ENCODE measurements around the gene CCDC144A. TPM values are rescaled to one million over a fixed set of nuclear protein-coding genes. Genes with fewer than 3 reads are reported as not detected.
"Not testable (repeated sequence)": the region's sequence is repeated elsewhere in the genome, so short reads cannot be mapped to it uniquely, and the experiment has no call there.

Gene CCDC144A
- total and polyA plus RNA-seq, 7 donors: 1.9 to 21.2 (median 3.9) TPM; not detected in 2

DNA sequence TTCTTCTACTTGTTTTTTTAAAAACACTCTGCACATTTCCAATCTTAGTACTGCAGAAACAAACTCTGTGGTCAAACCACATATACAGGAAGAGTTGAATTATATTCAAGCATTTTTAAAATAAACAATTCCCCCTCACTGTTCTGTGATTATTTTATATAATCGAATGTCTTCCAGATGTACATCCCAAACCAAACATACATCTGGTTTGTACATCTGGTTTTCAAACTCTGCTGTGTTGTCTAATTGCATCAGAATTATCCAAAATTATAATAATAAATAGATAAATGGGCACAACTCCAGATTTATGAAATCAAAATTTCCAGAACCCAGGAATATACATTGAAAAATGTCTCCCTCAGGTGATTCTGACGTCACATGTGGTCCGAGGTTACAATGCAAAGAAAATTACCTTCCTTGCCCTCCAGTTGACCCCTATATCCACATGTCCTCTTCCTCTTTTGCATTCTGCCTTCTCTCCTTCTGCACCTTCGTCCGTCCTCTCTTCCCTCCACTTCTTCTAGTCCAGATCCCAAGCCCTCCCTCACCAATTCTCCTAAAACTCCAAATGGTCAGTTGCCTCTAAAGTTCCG, 13.3 kb upstream of the CCDC144A start:
- H3K4me3 ChIP-seq: no peak overlapping the region
- H3K4me1 ChIP-seq: no peaks in the 10 kb centered on the region
- TF ChIP-seq, protein P1, sequence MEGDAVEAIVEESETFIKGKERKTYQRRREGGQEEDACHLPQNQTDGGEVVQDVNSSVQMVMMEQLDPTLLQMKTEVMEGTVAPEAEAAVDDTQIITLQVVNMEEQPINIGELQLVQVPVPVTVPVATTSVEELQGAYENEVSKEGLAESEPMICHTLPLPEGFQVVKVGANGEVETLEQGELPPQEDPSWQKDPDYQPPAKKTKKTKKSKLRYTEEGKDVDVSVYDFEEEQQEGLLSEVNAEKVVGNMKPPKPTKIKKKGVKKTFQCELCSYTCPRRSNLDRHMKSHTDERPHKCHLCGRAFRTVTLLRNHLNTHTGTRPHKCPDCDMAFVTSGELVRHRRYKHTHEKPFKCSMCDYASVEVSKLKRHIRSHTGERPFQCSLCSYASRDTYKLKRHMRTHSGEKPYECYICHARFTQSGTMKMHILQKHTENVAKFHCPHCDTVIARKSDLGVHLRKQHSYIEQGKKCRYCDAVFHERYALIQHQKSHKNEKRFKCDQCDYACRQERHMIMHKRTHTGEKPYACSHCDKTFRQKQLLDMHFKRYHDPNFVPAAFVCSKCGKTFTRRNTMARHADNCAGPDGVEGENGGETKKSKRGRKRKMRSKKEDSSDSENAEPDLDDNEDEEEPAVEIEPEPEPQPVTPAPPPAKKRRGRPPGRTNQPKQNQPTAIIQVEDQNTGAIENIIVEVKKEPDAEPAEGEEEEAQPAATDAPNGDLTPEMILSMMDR (IDR thresholded peaks at IDR 0.05): no peak
- TF ChIP-seq EP300 (IDR thresholded peaks at IDR 0.05): no peak
- no peak for TF ChIP-seq POLR2AphosphoS5 (IDR thresholded peaks at IDR 0.05)
- TF ChIP-seq POLR2A (IDR thresholded peaks at IDR 0.05): no peak
- whole genome bisulfite sequencing, 2 donors: 80 to 82% methylated on average over 6 of the region's 6 CpGs
- no peak overlapping the region for H3K27ac ChIP-seq
- peaks cover 0 to 2% (median 0%) of the 10 kb centered on the region in 3 donors for H3K27me3 ChIP-seq
- no peaks in the 10 kb centered on the region for H3K9me3 ChIP-seq
- no peak for DNase-seq
- intact Hi-C loops (cut with DNase I): no loop called here
- no peaks in the 10 kb centered on the region for H3K36me3 ChIP-seq

DNA sequence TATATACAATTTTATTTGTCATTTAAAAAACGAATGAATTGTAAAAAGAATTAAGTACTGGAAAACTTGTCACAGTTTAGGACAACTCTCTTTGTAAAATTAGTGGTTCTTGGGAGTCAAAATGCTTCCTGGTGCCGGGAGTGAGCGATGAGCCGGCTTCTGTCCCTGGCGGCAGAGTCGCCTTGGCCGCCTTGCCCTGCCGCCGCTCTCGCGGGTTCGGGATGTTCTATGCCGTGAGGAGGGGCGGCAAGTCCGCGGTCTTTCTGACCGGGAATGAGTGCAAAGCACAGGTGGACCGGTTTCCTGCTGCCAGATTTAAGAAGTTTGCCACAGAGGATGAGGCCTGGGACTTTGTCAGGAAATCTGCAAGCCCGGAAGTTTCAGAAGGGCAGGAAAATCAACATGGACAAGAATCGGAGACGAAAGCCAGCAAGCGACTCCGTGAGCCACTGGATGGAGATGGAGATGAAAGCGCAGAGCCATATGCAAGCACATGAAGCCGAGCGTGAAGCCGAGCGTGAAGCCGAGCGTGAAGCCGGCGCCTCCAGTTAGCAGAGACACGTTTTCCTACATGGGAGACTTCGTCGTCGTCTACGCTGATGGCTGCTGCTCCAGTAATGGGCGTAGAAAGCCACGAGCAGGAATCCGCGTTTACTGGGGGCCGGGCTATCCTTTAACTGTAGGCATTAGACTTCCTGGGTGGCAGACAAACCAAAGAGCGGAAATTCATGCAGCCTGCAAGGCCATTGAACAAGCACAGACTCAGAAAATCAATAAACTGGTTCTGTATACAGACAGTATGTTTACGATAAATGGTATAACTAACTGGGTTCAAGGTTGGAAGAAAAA, 6.5 kb upstream of the CCDC144A start:
- Histone ChIP-seq H3K27me3 (peaks cover 0 to 11% (median 2%) of the 10 kb centered on the region in 3 donors), H3K4me3 (peak overlapping the region in 2 of 4 donors; percentile 15 to 32)
- DNase-seq; H3K9me3 ChIP-seq; H3K4me1 ChIP-seq; H3K27ac ChIP-seq; H3K36me3 ChIP-seq; intact Hi-C loops (cut with DNase I): not testable (repeated sequence)
- WGBS, 2 donors: 45 to 46% methylated on average over 44 of the region's 44 CpGs

DNA sequence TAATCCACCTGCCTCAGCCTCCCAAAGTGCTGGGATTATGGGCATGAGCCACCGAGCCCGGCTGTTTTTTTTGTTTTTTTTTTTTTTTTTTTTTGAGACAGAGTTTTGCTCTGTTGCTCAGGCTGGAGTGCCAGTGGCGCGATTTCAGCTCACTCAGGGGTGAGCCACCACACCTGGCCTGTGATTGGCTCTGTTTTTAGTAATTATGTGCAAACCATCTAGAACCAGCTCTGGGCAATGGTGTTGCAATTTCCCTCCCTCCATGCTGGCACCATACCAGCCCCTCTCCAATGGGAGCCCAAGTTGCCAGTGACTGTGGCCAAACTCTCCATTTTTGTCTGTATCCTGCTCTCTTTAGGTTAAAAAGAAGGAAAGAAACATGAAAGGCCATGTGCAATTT, 4.0 kb upstream of the CCDC144A start:
- H3K27me3 ChIP-seq: peaks cover 0 to 11% (median 2%) of the 10 kb centered on the region in 3 donors
- 93 to 96% methylated on average over 4 of the region's 4 CpGs for WGBS, 2 donors
- H3K4me1 ChIP-seq; H3K9me3 ChIP-seq; intact Hi-C loops (cut with DNase I); DNase-seq; H3K27ac ChIP-seq; H3K36me3 ChIP-seq; H3K4me3 ChIP-seq: not testable (repeated sequence)

DNA sequence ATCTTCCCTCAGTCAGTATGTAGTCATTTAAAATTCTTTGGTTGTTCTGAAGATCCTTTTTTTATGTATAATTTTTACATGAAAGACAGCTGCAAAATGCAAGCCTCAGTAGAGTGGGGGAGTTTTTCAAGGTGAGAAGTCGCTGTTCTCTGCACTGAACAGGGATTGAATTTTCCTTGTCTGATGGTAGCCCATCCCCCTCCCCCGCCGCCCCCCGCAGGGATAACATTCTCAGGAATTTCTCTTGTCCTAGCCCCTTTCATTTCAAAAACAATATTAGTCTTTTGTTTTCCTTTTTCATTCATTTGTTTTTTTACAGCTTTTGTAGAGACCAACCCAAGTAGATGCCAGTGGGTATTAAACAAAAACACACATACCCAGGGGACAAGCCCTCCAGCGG, 2.9 kb upstream of the CCDC144A start:
- H3K4me3 ChIP-seq; H3K27ac ChIP-seq; intact Hi-C loops (cut with DNase I); H3K36me3 ChIP-seq; H3K4me1 ChIP-seq; H3K9me3 ChIP-seq; DNase-seq: not testable (repeated sequence)
- WGBS, 2 donors: 64 to 84% methylated on average over 5 of the region's 5 CpGs
- H3K27me3 ChIP-seq: peaks cover 0 to 11% (median 0%) of the 10 kb centered on the region in 3 donors

DNA sequence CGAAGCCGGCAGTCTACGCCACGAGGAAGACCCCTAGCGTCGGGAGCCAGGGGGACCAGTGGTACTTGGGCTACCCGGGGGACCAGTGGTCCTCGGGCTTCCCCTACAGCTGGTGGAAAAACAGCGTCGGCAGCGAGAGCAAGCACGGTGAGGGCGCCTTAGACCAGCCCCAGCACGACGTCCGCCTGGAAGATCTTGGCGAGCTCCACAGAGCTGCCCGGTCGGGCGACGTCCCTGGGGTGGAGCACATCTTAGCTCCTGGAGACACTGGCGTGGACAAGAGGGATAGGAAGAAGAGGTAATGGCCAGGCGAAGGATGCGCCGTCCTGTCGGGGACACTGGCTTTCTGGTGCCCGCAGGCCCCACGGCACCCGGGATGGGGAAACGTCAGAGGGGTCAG, 406 bp downstream of the CCDC144A start:
- DNase-seq: not testable (repeated sequence)
- H3K27ac ChIP-seq: peak overlapping the region in 1 of 4 donors; percentile 31

DNA sequence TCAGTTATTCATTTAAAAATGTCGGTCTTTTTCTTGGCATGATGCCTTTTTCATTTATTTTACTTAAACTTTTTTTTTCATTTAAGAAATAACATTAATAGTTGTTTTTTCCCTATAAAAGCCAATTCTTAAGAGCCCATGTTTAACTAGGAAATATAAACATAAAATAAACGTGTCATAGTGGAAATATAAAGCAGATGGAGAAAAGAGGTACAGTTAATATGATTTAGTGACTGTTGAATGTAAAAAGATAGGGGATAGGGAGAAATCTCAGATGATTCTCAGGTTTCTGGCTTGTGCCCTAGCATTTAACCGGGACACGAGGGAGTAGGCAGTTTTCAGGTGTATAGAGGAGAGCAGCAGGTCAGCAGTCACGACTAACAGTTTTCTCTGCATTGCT, 7.6 kb downstream of the CCDC144A start:
- H3K36me3 ChIP-seq; H3K9me3 ChIP-seq; H3K4me3 ChIP-seq; DNase-seq; H3K4me1 ChIP-seq; intact Hi-C loops (cut with DNase I); H3K27me3 ChIP-seq; H3K27ac ChIP-seq: not testable (repeated sequence)
- WGBS, 2 donors: 54 to 69% methylated on average over 5 of the region's 5 CpGs
- peak in 2 of 4 donors; percentile 59 to 62 for TF ChIP-seq POLR2AphosphoS5 (IDR thresholded peaks at IDR 0.05)

More for the DNA sequence above, 406 bp downstream of the CCDC144A start:
- H3K36me3 ChIP-seq; H3K4me1 ChIP-seq; H3K9me3 ChIP-seq; H3K27me3 ChIP-seq; intact Hi-C loops (cut with DNase I): not testable (repeated sequence)
- peak overlapping the region in 2 of 4 donors; percentile 3 to 34 for H3K4me3 ChIP-seq
- 82 to 84% methylated on average over 30 of the region's 30 CpGs for WGBS, 2 donors

DNA sequence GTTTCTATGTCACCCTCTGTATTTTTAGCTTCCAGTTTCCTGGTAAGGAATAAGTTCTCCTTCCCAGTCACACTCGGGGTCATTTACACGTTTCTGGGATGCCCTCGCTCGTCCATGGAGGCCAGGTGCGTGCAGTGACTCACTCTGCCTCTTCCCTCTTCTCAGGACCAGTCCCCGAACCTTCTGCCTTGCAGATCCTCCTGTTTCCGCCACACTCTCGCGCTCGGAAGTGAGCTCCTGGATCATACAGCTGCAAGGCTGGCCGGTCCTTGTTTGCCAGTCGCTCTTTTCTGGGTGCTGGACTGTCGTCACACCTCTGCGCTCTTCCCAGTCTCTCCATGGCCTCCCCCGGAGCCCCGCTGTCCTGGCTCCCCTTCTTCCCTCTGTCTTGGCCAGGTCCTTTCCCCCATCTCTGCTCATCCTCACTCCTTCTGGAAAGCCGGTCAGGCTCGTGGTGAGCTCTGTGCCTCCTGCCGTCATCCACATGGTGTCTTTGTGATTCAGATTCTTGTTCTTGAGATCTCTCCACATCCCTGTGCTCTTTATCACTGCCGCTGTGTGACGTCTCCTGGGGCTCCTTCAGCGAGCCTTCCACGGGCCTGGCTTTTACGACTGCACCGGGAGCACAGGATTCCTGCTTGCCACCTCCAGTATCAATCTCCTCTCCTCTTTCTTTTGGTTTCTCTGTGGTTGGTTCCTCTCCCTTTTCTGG, 55.6 kb downstream of the CCDC144A start:
- DNase-seq; H3K4me1 ChIP-seq; H3K27ac ChIP-seq; H3K36me3 ChIP-seq; H3K4me3 ChIP-seq; H3K27me3 ChIP-seq; intact Hi-C loops (cut with DNase I); H3K9me3 ChIP-seq: not testable (repeated sequence)
- 6 to 7% methylated on average over 22 to 23 of the region's 25 CpGs for WGBS, 2 donors

DNA sequence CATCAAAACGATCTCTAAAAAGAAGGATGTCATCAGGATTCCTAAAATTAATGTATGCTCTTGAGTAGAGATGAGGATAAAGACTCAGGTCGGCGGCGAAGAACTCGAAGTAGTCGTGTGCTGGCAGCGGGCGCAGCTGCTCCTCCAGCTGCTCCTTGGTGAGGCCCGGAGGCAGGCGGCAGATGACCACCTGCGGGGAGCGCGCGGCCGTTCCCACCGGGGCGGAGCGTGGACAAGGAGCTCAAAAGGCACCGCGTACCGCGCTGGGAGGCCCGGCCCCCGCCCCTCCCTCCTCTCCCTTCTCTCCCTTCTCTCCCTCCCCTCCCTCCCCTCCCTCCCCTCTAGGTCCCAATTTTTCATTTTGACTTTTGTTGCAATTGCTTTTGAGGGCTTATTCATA, 56.5 kb downstream of the CCDC144A start:
- DNase-seq; H3K27me3 ChIP-seq; H3K9me3 ChIP-seq; intact Hi-C loops (cut with DNase I); H3K4me1 ChIP-seq; H3K27ac ChIP-seq; H3K36me3 ChIP-seq; H3K4me3 ChIP-seq: not testable (repeated sequence)
- whole genome bisulfite sequencing, 2 donors: 4 to 10% methylated on average over 24 of the region's 24 CpGs

DNA sequence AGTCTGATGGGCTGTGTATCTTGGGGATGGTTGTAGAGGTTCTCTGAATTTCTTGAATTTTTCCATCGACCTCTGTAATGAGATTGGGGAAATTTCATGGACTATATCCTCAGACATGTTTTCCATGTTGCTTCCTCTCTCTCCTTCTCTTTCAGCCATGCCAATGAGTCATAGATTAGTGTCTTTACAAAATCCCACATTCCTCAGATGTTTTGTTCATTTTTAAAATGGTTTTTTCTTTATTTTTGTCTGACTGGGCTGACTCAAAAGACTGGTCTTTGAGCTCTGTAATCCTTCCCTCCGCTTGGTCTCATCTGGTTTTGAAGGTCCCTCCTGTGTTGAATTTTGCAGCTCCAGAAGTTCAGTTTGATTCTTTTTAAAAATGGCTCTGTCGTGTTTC, 60.5 kb downstream of the CCDC144A start:
- H3K4me1 ChIP-seq; DNase-seq; H3K36me3 ChIP-seq; intact Hi-C loops (cut with DNase I); H3K27me3 ChIP-seq; H3K4me3 ChIP-seq; H3K27ac ChIP-seq; H3K9me3 ChIP-seq: not testable (repeated sequence)
- 65 to 75% methylated on average over 3 of the region's 3 CpGs for WGBS, 2 donors

All from sigmoid colon (tissue), 7 donors.